ENCODE data around the gene RIMS1. TPM values are rescaled to one million over a fixed set of nuclear protein-coding genes. Genes with fewer than 3 reads are reported as not detected.
A peak's percentile ranks its signal among the peaks of the same experiment; 100 is the strongest.

The RIMS1 gene, protein sequence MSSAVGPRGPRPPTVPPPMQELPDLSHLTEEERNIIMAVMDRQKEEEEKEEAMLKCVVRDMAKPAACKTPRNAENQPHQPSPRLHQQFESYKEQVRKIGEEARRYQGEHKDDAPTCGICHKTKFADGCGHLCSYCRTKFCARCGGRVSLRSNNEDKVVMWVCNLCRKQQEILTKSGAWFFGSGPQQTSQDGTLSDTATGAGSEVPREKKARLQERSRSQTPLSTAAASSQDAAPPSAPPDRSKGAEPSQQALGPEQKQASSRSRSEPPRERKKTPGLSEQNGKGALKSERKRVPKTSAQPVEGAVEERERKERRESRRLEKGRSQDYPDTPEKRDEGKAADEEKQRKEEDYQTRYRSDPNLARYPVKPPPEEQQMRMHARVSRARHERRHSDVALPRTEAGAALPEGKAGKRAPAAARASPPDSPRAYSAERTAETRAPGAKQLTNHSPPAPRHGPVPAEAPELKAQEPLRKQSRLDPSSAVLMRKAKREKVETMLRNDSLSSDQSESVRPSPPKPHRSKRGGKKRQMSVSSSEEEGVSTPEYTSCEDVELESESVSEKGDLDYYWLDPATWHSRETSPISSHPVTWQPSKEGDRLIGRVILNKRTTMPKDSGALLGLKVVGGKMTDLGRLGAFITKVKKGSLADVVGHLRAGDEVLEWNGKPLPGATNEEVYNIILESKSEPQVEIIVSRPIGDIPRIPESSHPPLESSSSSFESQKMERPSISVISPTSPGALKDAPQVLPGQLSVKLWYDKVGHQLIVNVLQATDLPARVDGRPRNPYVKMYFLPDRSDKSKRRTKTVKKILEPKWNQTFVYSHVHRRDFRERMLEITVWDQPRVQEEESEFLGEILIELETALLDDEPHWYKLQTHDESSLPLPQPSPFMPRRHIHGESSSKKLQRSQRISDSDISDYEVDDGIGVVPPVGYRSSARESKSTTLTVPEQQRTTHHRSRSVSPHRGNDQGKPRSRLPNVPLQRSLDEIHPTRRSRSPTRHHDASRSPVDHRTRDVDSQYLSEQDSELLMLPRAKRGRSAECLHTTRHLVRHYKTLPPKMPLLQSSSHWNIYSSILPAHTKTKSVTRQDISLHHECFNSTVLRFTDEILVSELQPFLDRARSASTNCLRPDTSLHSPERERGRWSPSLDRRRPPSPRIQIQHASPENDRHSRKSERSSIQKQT (N-terminal part only)
- 1 to 10 TPM; 3.5 to 5.7 TPM for total RNA-seq

DNA sequence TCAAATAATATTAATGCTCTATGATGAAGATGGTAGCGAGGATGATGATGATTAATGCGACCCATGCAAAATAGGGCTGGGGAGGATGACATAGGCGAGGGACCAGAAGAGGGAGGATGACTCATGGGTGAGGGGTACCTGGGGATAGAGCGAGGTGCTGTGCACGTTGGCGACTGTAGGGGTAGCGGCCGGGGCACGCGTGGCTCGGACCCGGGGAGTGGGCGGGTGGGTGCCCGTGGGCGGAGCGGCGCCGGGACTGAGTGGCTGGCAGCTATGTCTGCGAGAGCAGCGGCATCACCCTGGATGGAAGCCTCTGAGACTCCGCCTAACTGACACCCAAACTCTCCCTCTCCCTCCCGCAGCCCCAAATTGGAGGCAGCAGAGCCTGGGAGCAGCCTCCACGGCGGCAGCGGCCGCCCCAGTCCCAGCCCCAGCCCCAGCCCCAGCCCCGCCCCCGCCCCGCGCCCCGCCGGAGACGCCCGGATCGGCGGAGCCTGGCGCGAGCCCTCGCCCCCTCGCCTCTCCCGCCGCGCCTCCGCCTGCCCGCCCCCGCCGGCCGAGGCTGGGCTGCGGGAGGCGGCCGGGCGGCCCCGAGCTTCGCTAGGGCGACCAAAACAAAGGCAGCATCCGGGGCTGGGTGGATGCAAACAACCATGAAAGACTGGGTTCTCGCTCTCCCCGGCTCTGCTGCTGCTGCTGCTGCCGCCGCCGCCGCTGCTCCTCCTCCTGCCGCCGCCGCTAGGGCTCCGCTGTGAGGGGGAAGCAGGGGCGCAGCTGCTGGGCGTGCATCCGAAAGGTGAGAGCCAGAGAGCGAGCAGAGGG, at the start of gene RIMS1:
RIMS1 (plus strand) TSS at position 367 of the 822 bp plus-strand sequence. CDS start 474 bp downstream, outside the sequence.
- TF ChIP-seq, protein P1, sequence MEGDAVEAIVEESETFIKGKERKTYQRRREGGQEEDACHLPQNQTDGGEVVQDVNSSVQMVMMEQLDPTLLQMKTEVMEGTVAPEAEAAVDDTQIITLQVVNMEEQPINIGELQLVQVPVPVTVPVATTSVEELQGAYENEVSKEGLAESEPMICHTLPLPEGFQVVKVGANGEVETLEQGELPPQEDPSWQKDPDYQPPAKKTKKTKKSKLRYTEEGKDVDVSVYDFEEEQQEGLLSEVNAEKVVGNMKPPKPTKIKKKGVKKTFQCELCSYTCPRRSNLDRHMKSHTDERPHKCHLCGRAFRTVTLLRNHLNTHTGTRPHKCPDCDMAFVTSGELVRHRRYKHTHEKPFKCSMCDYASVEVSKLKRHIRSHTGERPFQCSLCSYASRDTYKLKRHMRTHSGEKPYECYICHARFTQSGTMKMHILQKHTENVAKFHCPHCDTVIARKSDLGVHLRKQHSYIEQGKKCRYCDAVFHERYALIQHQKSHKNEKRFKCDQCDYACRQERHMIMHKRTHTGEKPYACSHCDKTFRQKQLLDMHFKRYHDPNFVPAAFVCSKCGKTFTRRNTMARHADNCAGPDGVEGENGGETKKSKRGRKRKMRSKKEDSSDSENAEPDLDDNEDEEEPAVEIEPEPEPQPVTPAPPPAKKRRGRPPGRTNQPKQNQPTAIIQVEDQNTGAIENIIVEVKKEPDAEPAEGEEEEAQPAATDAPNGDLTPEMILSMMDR (IDR thresholded peaks at IDR 0.05), result peak; percentile 34
- H3K27me3 ChIP-seq (replicated peaks; ENCODE audit: insufficient read depth), result no peaks in the 10 kb centered on the region
- no peak within 1 kb of the TSS for H3K27ac ChIP-seq
- H3K36me3 ChIP-seq, result no peaks in the 10 kb centered on the region
- H3K4me3 ChIP-seq, result peak within 1 kb of the TSS; percentile 68
- H3K4me1 ChIP-seq (ENCODE audit: control insufficient read depth in 1 of 2, low read depth in 2 of 2), result peaks cover 3 to 8% of the 10 kb centered on the region in 2 donors
- H3K9me3 ChIP-seq, result no peaks in the 10 kb centered on the region
- DNase-seq (ENCODE audit: low spot score) (no peak), ATAC-seq (ENCODE audit: insufficient number of reproducible peaks, low FRiP score, low read depth) (no peak)

DNA sequence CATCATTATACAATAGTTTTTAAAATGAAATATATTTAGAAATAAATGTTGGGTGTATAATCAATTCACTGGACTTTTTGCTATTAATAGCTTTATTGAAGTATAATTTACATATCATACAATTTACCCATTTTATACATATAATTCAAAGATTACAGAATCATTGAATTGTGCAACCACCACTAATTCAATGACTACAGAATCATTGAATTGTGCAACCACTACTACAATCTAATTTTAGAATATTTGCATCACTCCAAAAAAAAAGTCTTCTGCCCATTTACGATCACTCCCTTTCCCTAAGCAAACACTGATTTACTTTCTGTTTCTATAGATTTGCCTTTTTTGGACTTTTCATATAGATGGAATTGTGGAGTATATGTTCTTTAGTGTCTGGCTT, 35.1 kb upstream of the RIMS1 start:
- H3K36me3 ChIP-seq, result no peaks in the 10 kb centered on the region
- H3K9me3 ChIP-seq, result no peaks in the 10 kb centered on the region
- TF ChIP-seq, protein P1 (IDR thresholded peaks at IDR 0.05), result no peak
- DNase-seq (ENCODE audit: low spot score), result no peak
- no peaks in the 10 kb centered on the region for H3K27me3 ChIP-seq (replicated peaks; ENCODE audit: insufficient read depth)
- ATAC-seq (ENCODE audit: insufficient number of reproducible peaks, low FRiP score, low read depth), result no peak
- no peak overlapping the region for H3K27ac ChIP-seq
- H3K4me3 ChIP-seq, result no peak overlapping the region
- no peaks in the 10 kb centered on the region for H3K4me1 ChIP-seq (ENCODE audit: control insufficient read depth in 1 of 2, low read depth in 2 of 2)

DNA sequence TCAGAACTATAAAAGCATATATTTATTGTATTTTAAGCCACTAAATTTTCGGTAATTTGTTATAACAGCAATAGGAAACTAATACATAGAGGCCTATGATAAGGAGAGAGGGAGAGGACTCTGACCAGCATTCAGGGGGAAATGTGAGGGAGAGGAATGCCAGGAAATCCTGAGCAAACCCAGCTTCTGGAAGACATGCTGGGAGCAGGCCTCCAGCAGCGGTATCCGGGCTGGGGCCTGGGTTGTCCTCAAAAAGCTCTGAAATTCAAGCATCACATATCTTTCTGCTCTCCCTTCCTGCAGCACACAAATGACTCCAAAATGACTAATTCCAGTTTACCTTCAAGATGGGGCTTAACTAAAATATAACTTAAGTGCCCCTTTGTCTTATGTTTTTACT, 33.4 kb upstream of the RIMS1 start:
- Histone ChIP-seq H3K36me3 (no peaks in the 10 kb centered on the region), H3K9me3 (no peaks in the 10 kb centered on the region), H3K4me3 (no peak overlapping the region), H3K27me3 (replicated peaks; ENCODE audit: insufficient read depth) (no peaks in the 10 kb centered on the region), H3K4me1 (ENCODE audit: control insufficient read depth in 1 of 2, low read depth in 2 of 2) (no peaks in the 10 kb centered on the region), H3K27ac (no peak overlapping the region)
- no peak for ATAC-seq (ENCODE audit: insufficient number of reproducible peaks, low FRiP score, low read depth)
- DNase-seq (ENCODE audit: low spot score), result no peak
- TF ChIP-seq, protein P1 (IDR thresholded peaks at IDR 0.05), result no peak

DNA sequence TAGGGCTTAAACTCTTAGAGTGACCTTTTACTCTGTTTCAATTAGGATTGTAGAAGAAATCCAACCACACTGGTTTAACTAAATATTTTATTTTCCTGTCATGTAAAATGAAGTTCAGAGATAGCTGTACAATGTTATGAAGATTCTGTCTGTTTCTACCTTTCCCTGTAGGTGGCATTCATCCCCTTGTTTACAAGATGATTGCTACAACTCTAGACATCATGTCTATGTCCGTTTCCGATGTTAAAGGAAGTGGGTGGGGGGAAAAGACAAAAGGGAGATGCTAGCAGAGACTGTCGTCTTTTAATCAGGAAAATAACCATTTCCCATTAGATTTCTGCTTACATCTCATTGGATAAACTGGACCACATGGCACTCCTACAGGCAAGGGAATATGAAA, 30.9 kb upstream of the RIMS1 start:
- ATAC-seq (ENCODE audit: insufficient number of reproducible peaks, low FRiP score, low read depth), result no peak
- TF ChIP-seq, protein P1 (IDR thresholded peaks at IDR 0.05), result no peak

More for the DNA sequence above, 30.9 kb upstream of the RIMS1 start:
- no peak for DNase-seq (ENCODE audit: low spot score)
- Histone ChIP-seq H3K36me3 (no peaks in the 10 kb centered on the region), H3K27me3 (replicated peaks; ENCODE audit: insufficient read depth) (no peaks in the 10 kb centered on the region), H3K4me3 (no peak overlapping the region), H3K27ac (no peak overlapping the region), H3K9me3 (no peaks in the 10 kb centered on the region), H3K4me1 (ENCODE audit: control insufficient read depth in 1 of 2, low read depth in 2 of 2) (no peaks in the 10 kb centered on the region)
